ENCODE data around the gene NRCAM. TPM values are rescaled to one million over a fixed set of nuclear protein-coding genes. Genes with fewer than 3 reads are reported as not detected.

The NRCAM gene
- total RNA-seq, 2 donors from 2014 or later, result 0.92 to 1.1 TPM

DNA sequence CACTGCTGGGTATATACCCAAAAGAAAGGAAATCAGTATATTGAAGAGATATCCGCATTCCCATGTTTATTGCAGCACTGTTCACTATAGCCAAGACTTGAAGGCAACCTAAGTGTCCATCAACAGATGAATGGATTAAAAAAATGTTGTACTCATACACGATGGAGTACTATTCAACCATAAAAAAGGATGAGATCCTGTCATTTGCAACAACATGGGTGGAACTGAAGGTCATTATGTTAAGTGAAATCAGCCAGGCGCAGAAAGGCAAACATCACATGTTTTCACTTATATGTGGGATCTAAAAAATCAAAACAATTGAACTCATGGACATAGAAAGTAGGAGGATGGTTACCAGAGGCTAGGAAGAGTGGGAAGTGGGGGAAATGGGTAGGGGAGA is 19.3 kb downstream of the NRCAM start:
- no peak for ATAC-seq
- intact Hi-C loops (cut with DNase I, micrococcal nuclease), result no loop called here

DNA sequence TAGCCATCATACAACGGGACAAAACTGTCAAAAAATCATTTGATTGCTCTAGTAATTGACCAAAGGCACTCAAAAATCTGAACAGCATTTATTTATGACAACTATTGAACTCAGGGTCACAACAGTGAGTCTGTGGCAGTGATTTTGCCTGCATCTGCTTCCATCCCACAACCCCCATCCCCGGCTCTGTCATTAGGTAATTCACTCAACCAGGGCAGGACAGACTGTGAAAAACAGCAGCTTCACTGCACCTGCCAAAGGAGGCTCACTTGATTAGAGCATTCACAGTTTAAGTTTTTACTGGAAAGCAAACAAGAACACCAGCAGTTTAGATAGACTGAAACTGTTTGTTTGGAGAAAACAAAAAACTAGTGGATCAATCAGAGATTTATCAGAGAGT is 22.2 kb downstream of the NRCAM start:
- no peak for DNase-seq
- intact Hi-C loops (cut with DNase I, micrococcal nuclease), result no loop called here
- no peak for ATAC-seq

More for the DNA sequence above, 19.3 kb downstream of the NRCAM start:
- DNase-seq, result no peak

DNA sequence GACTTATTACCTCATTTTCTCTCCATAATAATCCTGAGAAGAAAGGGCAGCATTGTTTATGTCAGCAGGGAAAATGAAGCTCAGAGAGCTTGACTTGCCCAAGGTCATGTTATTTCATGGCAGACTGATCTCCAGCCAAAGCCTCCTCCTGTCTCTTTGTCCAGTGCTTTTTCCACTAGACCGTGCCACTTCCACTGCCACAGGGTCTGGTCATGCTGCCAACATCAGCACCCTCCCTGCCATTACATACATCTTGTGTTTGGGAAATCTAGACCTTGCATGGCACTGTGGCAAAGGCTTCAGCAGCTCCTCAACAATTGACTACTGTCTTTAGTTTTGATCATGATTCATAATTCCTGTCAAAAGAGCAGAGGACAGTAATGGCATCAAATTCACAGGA is 25.1 kb downstream of the NRCAM start:
- intact Hi-C loops (cut with DNase I, micrococcal nuclease), result no loop called here
- no peak for ATAC-seq
- no peak for DNase-seq

DNA sequence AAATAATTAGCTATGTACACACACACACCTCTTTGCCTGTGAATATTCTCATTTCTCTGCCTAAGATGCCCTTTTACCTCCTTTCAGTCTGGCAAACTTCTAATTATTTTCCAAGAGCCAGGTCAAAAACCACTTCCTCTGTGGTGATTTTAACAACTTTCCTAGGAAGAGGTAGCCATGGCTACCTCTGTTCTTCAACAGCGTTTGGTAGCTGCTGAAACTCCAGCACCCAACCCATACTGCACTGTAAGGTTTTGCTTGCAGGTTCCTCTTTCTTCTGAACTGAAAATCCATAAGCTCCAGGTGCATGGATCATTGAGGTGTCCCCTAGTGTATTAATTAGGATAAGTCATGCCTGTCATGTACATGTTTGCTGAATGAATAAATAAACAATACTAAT is 25.6 kb downstream of the NRCAM start:
- DNase-seq, result no peak
- intact Hi-C loops (cut with DNase I, micrococcal nuclease), result no loop called here
- no peak for ATAC-seq

DNA sequence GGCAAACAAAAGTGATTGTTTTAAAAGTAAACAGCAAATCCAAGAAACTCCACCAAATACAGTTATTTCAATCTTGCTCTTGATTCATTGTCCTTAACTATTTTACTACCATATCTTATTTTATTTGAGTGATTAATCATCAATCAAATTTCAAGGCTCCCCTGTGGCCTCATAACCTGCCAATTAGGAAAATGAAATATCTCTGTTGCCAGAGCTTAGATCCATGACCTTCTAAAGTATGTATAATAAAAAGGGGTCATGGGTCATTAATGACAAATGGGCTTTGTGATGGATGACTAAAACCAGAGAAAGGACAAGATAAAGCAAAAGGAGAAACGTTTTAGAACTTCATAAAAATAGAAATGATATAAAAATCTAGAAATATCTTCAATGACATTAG is 28.5 kb downstream of the NRCAM start:
- intact Hi-C loops (cut with DNase I, micrococcal nuclease), result no loop called here
- ATAC-seq (no peak), DNase-seq (no peak)

DNA sequence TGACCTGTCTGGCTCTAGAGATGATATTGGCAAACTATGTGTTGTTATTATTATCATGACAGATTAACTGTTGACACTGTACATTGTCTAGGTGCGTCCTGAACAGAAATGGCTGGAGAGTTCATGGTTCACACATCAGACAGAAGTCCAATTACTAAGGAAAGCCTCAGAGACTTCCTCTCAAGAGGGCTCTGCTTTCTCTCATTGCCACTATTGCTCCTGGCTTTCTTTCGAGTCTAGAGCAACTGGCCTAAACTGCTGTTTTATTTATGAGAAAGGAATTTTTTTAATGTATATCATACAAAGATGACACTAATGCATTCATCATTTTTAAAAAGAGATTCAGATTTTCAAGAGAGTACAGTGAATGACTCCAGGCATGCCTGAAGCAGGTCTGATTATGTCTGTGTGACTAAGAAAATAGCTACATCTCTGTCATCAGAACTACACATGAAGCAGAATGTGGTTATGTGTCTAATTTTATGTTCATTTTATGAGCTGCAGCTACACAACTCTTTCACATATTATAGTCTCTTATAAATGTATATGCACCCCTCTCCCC is 30.4 kb downstream of the NRCAM start:
- intact Hi-C loops (cut with DNase I, micrococcal nuclease), result no loop called here
- ATAC-seq (no peak), DNase-seq (no peak)

DNA sequence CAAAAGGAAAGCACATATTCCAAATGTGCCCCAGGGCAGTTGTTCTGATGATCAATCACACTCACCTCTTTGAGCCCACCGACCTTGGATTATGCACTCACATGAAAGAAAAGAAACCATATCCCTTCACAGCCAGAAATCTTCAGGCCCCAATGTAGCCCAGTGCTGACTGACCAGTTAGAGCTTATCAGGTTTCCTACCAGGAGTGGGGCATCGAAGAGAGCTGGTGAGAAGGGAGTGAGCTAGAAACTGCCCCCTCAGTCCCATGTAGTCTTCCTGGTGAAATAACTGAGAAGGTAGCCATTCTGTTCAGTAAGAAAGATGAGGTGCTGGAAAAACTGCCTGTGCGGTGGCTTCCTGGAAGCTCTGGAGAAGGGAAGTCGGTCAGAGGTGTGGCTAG is 32.2 kb downstream of the NRCAM start:
- intact Hi-C loops (cut with DNase I, micrococcal nuclease), result no loop called here
- ATAC-seq, result no peak
- DNase-seq, result no peak

DNA sequence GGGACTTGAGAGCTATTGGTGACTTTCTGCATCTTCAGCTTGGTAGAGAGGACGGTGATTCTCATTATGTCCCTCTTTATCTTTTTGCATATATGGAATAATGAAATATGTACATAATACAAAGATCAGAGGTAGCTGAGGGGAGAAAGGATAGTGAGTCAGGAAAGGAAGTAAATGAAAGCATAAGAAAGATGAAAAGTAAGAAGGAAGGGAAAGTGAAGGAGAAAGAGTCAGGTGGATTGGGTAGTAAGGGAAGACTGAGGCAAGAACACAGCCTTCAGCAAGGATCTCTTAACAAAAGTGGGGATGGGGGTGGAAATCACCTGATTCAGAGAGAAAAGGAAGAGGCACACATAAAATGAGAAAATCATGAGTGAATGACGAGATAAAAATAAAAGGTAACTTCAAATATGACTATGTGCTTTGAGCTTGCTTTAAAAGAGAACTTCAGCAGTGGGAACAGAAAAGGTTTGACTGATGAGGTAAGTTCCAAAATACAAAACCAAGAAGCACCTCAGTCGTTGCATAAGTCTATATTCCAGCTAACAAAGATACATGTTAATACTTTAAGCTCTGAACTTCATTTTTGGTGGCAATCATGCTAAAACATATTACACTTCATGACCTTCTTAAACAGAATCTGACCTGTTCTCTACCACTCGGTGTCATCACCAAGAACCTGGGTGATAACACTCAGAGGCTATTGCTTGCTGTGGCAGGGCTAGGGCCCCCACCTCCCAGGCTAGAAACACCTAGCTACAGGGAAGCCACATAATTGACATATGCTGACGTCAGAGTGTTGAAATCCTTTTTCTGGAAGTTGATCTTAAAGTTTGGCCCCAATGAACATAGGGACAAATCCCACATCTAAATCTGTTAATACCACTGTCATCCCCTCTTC is 32.9 kb downstream of the NRCAM start:
- DNase-seq, result no peak
- intact Hi-C loops (cut with DNase I, micrococcal nuclease), result no loop called here
- no peak for ATAC-seq

DNA sequence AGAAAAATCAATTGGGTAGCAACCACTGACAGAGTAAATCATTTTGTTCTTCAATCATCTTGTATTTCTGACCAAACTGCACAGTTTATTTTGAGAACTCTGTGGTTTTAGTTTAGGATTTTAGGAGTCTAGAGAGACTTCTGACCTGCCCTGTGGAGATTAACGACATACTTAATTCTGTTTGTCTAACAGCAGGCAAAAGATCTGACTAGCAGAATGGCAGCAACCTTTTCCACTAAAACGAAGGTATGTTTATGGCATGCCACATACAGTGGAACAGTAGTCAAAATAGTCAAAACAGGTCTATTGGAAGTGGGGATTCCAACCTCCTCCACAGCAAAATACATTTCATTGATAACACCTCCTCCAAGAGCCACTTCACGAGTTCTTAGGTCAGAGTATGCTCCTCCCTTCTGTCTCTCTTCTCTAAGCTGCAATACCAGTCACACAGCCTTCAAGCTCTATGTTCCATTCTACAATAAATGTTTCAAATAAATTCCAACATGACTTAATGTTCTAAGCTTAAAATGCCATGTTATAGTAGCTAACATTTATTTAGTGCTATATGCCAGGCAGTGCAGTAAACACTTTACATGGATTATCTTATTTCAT is 34.4 kb downstream of the NRCAM start:
- ATAC-seq (no peak), DNase-seq (no peak)
- intact Hi-C loops (cut with DNase I, micrococcal nuclease), result no loop called here

DNA sequence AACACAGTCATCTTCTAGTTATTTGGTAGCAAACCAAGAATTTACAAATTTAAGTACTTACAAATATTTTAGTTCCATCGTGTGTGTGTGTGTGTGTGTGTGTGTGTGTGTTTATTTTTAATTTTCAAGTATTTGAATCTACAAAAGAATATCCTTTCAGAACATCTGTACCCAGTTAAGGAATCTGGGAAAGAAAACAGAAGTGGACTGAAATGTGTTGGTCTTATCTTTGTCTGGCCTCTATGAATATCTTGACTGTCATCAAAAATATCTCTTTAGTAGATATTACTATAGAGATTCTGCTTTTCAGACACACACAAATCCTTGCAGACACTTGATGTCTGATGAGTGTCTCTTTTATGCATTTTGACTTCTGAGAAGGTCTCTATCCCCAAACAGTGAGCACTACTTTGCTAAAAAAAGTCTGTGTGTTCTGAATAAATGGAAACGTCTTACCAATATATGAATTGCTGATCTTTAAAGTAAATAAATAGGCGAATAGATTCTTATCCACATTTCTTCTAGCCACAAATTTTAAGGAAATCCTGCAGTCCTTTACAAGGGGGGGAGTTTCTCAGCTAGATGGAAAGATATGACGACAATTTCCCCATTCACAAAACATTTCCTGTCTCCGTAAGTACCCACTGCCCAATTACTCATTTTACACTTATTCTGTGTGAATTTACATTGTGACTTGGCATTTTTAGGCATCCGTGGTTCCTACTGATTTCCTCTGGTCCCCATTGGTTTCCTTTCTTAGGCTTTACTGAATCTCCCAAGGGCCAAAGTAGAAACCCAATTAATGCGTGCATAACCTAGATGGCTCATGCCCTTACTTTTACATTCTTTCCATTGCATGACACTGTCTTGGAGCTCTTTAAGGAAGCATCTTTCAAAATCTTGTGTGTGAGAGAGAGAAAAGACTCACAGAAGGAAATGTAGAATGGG is 36.0 kb downstream of the NRCAM start:
- DNase-seq (no peak), ATAC-seq (no peak)
- intact Hi-C loops (cut with DNase I, micrococcal nuclease), result no loop called here

DNA sequence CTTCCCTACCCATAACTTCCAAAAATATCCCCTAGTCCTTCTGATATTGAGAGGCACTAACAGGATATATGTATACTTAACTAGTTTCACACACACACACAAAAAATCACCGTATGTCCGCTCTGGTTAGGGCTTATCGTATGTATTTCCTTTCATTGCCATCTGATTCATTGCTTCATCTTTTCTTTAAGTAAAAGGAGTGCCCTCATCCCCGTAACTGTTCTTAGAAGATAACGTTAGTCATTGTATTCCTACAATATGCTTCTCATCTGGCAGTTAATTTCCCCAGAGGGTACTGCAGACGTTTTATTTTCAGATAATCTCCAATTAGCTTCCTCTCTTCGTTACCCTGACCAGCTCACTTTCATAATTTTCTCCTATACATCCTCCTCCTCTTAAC is 37.3 kb downstream of the NRCAM start:
- DNase-seq, result no peak
- intact Hi-C loops (cut with DNase I, micrococcal nuclease), result no loop called here
- no peak for ATAC-seq

DNA sequence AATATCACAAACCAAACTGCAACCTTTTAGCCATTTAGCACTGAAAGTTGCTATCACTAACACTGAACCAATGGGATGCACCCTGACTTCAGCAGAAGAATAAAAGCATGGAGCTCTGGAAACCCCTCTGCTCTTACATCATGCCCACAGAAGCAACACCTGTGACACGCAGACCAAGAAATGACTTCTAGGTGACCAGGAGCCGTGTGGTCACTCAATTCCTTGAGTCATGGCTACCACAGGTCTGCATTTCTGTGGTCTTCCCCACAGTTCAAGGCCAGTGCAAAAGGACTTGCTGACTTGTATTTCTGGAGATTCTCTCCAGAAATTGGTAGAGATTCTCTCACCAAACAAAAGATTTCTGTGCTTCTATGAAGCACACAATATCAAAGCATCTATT is 38.3 kb downstream of the NRCAM start:
- intact Hi-C loops (cut with DNase I, micrococcal nuclease), result no loop called here
- DNase-seq (no peak), ATAC-seq (no peak)

DNA sequence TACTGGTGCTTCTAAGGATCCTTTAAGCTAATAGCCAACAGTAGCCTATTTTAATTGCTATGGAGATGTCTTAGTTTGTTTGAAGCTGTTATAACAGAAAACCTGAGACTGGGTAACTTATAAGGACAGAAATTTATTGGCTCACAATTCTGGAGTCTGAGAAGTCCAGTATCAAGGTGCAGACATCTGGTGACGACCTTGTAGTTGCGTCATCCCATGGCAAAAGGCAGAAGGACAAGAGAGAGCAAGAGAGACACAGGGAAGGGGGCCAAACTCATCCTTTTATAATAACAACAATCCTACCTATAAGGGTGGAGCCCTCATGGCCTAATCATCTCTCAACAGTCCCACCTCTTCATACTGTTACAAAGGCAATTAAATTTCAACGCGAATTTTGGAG is 39.1 kb downstream of the NRCAM start:
- no peak for DNase-seq
- ATAC-seq, result no peak
- intact Hi-C loops (cut with DNase I, micrococcal nuclease), result no loop called here

DNA sequence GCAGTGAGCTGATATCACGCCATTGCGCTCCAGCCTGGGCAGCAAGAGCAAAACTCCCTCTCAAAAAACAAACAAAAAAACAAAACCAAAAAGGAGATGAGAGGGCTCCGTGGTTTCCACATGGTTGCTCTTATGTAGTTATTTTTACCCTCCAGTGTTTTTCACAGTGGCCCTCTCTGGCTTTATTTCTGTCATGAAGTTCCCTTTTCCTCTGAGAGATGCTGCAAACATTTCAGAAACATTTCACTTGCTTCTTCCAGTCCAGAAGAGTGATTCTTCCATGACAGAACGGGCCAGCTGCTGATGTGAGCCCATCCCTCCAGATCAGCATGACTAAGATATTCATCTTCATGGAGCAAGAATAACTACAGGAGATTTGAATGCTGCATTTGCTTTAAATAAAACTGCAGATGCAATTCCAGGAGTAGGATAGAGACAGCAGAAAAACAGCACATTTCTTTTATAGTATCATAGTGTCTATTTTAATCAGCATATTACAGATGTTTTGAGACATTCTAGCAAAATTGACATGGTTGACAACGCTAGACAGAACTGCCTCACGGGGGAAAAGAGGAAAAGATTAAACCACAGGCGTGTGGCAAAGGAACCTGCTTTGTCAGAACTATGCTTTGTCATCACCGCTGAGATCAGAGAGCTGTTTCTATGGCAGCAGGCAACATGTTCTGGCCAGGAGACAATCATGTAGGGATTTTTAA is 40.3 kb downstream of the NRCAM start:
- DNase-seq (no peak), ATAC-seq (no peak)
- intact Hi-C loops (cut with DNase I, micrococcal nuclease), result no loop called here

DNA sequence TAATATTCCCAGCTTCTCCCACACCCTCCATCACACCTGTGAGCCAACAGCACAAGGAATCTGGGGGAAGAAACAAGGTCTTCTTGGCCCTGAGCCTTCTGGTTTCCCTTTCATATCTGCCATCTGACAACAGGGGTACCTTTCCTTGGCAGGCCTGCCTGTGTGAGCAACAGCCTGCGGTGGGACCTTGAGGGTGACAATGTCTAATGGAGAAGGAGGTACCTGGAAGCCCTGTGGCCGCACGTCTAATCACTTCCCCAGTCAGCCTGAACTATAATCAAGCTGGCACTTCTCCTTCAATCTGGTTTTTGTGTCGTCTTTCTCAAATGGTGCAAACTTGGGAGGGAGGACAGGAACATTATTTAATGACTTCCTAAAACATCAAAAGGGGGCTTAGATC is 41.2 kb downstream of the NRCAM start:
- no peak for DNase-seq
- intact Hi-C loops (cut with DNase I, micrococcal nuclease), result no loop called here
- ATAC-seq, result no peak

DNA sequence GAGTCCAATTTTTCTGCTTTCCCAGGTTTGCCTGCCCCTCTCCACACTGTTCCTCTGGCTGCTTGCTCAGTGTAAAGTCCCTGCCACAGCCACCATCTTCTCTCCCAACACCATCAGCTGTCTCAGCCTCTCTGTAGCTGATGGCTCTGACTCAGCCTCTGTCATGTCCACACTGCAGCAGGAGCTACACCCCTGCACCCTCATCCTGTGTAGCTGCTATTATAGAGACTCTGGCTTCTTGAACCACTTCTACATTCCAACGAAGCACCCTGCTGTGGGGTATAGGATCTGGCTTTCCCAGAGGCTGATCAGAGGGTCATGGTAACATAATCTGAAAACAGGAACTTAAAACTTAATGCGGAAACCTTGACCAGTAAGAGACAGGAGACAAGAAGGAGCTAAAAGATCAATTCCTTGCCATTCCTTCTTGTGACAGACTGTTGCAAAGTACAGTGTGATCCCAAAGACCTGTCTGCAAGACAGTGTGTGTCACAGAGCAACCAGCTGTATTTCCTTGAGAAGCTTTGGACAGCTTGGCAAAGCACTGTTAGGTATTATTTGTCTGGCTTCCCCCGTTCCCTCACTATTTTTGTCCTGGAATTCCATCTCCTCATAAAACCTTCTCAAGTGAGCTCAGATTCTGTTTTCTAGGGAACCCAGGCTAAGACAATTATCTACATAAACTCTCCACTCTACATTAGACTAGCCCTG is 42.3 kb downstream of the NRCAM start:
- no peak for DNase-seq
- ATAC-seq, result no peak
- intact Hi-C loops (cut with DNase I, micrococcal nuclease), result no loop called here

DNA sequence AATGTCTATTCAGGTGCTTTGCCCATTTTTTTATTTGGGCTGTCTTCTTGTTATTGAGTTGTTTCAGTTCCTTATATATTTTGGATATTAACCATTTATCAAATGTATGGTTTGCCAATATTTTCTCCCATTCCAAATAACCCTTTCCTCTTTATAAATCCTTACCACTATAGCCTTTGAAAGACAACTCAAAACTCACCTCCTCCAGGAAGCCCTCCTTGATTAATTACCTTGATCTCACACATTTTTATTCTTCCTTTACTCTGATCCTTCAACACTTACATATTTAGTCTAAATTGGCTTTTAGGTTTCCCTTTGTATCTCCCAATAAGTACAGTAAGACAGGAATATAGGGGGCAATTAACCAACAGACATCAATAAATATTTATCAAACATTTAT is 42.9 kb downstream of the NRCAM start:
- intact Hi-C loops (cut with DNase I, micrococcal nuclease), result no loop called here
- ATAC-seq, result no peak
- no peak for DNase-seq

DNA sequence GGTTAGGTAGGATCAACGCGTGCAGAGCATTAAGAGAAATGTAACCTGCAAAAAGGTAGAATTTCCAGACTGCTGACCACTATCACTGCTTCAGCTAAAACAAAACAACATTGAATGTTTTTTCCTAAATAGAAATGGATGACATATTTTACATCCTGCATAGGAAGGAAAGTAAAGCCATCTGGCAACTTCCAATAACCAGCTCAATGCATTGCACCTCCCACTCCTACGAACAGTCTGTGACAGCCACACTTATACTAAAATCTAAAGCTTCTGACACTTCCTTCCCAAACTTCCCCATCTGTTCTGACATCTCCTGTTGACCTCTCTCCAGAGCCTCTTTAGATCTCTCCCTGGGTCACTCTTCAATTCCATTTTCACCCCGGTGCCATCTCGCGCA is 47.1 kb downstream of the NRCAM start:
- no peak for DNase-seq
- no peak for ATAC-seq
- intact Hi-C loops (cut with DNase I, micrococcal nuclease), result no loop called here
